SK-N-SH treated with all-trans-retinoic acid at 6 μM for 48 hours (cell line): ENCODE results near the gene RPA1.

Source experiments
- ATAC-seq: fragments of 200-7000 bp; cut with Tn5 transposase; 3 replicates; pipeline ENCODE4 v1.9.1; 2020; ENCODE audit warnings: mild to moderate bottlenecking, moderate library complexity
- BACH2 ChIP-seq: fragments of 250-450 bp; sonication (Bioruptor Pico); IDR thresholded peaks from 2 replicates; pipeline ENCODE4 v1.9.0; 2021; ENCODE audit warnings: mild to moderate bottlenecking, borderline replicate concordance
- ESRRG ChIP-seq: fragments of 250-450 bp; sonication (Bioruptor Pico); IDR thresholded peaks from 2 replicates; pipeline ENCODE4 v1.6.1; 2021; ENCODE audit warnings: mild to moderate bottlenecking
- GLIS3 ChIP-seq: fragments of 250-450 bp; sonication (Bioruptor Pico); IDR thresholded peaks from 2 replicates; pipeline ENCODE4 v1.5.0; 2020; ENCODE audit warnings: mild to moderate bottlenecking, moderate library complexity
- OSR1 ChIP-seq: fragments of 250-450 bp; sonication (Bioruptor Pico); IDR thresholded peaks from 2 replicates; pipeline ENCODE4 v1.8.0; 2022; ENCODE audit warnings: moderate library complexity, mild to moderate bottlenecking, inconsistent platforms
- PPARA ChIP-seq: fragments of 250-450 bp; sonication (Bioruptor Pico); IDR thresholded peaks from 2 replicates; pipeline ENCODE4 v1.5.0; 2020; ENCODE audit warnings: mild to moderate bottlenecking, borderline replicate concordance
- RARB ChIP-seq: fragments of 250-450 bp; sonication (Bioruptor Pico); IDR thresholded peaks from 2 replicates; pipeline ENCODE4 v1.8.0; 2021; ENCODE audit warnings: mild to moderate bottlenecking, moderate library complexity
- SNAI2 ChIP-seq: fragments of 250-450 bp; sonication (Bioruptor Pico); IDR thresholded peaks from 2 replicates; pipeline ENCODE4 v1.5.0; 2020; ENCODE audit warnings: mild to moderate bottlenecking, moderate library complexity
- TCF4 ChIP-seq: fragments of 250-450 bp; sonication (Bioruptor Pico); IDR thresholded peaks from 2 replicates; pipeline ENCODE4 v1.8.0; 2021; ENCODE audit warnings: mild to moderate bottlenecking, moderate library complexity, borderline replicate concordance
- ZC3H10 ChIP-seq: fragments of 250-450 bp; sonication (Bioruptor Pico); IDR thresholded peaks from 2 replicates; pipeline ENCODE4 v1.5.1; 2021; ENCODE audit warnings: mild to moderate bottlenecking, moderate library complexity
- ZFP30 ChIP-seq: fragments of 450-650 bp; formaldehyde crosslinking; IDR thresholded peaks from 2 replicates; pipeline ENCODE4 v1.5.0; 2022; ENCODE audit warnings: mild to moderate bottlenecking, moderate library complexity
- ZNF565 ChIP-seq: fragments of 450-650 bp; formaldehyde crosslinking; conservative IDR thresholded peaks from 2 replicates; pipeline ENCODE4 v1.5.0; 2020; ENCODE audit warnings: low read depth, mild to moderate bottlenecking, moderate library complexity
- ZNF70 ChIP-seq: fragments of 450-650 bp; formaldehyde crosslinking; IDR thresholded peaks from 2 replicates; pipeline ENCODE4 v1.5.0; 2020; ENCODE audit warnings: mild to moderate bottlenecking, moderate library complexity
- TF ChIP-seq, protein P1 (sequence below): fragments of 250-450 bp; sonication (Bioruptor Pico); IDR thresholded peaks from 2 replicates; pipeline ENCODE4 v1.5.0; 2020; ENCODE audit warnings: mild to moderate bottlenecking, moderate library complexity
- TF ChIP-seq, protein P2 (sequence below): fragments of 250-450 bp; sonication (Bioruptor Pico); IDR thresholded peaks from 2 replicates; pipeline ENCODE4 v1.5.1; 2021; ENCODE audit warnings: mild to moderate bottlenecking, moderate library complexity
- TF ChIP-seq, protein P3 (sequence below): fragments of 250-450 bp; sonication (Bioruptor Pico); IDR thresholded peaks from 2 replicates; pipeline ENCODE4 v1.8.0; 2020; ENCODE audit warnings: mild to moderate bottlenecking, moderate library complexity, borderline replicate concordance
- TF ChIP-seq, protein P4 (sequence below): fragments of 250-450 bp; sonication (Bioruptor Pico); IDR thresholded peaks from 2 replicates; pipeline ENCODE4 v1.5.1; 2020; ENCODE audit warnings: low read depth, mild to moderate bottlenecking, moderate library complexity
- TF ChIP-seq, protein P5 (sequence below): fragments of 250-450 bp; sonication (Bioruptor Pico); IDR thresholded peaks from 2 replicates; pipeline ENCODE4 v1.8.0; 2021; ENCODE audit warnings: low read depth, mild to moderate bottlenecking, moderate library complexity, borderline replicate concordance

Gene RPA1

DNA sequence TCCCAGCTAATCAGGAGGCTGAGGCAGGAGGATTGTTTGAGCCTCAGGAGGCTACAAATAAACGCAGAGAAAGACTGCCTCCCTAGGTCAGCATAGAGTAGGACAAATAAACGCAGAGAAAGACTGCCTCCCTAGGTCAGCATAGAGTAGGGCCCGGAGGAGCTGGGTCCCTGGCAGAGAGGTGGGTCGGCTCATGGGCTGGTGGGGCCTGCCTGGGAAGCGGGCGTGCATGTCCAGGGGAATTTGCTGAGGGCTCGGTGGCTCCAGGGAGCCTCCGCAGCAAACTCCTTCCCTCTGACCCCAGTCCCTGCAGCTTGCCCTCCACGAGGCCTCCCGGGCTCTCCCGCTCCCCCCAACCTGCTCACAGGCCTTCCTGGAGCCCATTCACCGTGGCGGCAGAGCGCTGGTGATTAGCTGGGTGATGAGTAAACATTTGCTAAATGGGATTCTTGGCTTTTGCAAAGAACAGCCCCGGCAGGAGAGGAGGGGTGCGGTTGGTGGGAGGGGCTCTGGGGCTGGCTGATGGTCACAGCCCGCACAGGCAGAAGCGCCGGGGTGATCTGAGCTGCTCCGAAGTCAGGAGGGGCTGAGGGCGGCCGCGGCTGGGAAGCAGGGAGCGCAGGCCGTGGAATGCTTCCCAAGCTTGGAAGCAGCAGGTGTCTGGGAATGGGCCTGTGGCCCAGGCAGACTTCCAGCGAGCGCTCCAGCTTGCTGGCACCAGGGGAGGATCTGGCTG lies 102.2 kb downstream of the RPA1 start:
- TF ChIP-seq, protein P1, sequence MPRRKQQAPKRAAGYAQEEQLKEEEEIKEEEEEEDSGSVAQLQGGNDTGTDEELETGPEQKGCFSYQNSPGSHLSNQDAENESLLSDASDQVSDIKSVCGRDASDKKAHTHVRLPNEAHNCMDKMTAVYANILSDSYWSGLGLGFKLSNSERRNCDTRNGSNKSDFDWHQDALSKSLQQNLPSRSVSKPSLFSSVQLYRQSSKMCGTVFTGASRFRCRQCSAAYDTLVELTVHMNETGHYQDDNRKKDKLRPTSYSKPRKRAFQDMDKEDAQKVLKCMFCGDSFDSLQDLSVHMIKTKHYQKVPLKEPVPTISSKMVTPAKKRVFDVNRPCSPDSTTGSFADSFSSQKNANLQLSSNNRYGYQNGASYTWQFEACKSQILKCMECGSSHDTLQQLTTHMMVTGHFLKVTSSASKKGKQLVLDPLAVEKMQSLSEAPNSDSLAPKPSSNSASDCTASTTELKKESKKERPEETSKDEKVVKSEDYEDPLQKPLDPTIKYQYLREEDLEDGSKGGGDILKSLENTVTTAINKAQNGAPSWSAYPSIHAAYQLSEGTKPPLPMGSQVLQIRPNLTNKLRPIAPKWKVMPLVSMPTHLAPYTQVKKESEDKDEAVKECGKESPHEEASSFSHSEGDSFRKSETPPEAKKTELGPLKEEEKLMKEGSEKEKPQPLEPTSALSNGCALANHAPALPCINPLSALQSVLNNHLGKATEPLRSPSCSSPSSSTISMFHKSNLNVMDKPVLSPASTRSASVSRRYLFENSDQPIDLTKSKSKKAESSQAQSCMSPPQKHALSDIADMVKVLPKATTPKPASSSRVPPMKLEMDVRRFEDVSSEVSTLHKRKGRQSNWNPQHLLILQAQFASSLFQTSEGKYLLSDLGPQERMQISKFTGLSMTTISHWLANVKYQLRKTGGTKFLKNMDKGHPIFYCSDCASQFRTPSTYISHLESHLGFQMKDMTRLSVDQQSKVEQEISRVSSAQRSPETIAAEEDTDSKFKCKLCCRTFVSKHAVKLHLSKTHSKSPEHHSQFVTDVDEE (CRISPR knock-in tag), result no peak
- TF ChIP-seq ZFP30 (CRISPR knock-in tag), result no peak
- TF ChIP-seq ESRRG (CRISPR knock-in tag), result no peak
- no peak for TF ChIP-seq PPARA (CRISPR knock-in tag)
- TF ChIP-seq, protein P2, sequence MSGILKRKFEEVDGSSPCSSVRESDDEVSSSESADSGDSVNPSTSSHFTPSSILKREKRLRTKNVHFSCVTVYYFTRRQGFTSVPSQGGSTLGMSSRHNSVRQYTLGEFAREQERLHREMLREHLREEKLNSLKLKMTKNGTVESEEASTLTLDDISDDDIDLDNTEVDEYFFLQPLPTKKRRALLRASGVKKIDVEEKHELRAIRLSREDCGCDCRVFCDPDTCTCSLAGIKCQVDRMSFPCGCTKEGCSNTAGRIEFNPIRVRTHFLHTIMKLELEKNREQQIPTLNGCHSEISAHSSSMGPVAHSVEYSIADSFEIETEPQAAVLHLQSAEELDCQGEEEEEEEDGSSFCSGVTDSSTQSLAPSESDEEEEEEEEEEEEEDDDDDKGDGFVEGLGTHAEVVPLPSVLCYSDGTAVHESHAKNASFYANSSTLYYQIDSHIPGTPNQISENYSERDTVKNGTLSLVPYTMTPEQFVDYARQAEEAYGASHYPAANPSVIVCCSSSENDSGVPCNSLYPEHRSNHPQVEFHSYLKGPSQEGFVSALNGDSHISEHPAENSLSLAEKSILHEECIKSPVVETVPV (CRISPR knock-in tag), result no peak
- TF ChIP-seq OSR1 (CRISPR knock-in tag), result no peak
- no peak for TF ChIP-seq TCF4 (CRISPR knock-in tag)
- TF ChIP-seq, protein P3, sequence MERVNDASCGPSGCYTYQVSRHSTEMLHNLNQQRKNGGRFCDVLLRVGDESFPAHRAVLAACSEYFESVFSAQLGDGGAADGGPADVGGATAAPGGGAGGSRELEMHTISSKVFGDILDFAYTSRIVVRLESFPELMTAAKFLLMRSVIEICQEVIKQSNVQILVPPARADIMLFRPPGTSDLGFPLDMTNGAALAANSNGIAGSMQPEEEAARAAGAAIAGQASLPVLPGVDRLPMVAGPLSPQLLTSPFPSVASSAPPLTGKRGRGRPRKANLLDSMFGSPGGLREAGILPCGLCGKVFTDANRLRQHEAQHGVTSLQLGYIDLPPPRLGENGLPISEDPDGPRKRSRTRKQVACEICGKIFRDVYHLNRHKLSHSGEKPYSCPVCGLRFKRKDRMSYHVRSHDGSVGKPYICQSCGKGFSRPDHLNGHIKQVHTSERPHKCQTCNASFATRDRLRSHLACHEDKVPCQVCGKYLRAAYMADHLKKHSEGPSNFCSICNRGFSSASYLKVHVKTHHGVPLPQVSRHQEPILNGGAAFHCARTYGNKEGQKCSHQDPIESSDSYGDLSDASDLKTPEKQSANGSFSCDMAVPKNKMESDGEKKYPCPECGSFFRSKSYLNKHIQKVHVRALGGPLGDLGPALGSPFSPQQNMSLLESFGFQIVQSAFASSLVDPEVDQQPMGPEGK, result no peak
- no peak for ATAC-seq

DNA sequence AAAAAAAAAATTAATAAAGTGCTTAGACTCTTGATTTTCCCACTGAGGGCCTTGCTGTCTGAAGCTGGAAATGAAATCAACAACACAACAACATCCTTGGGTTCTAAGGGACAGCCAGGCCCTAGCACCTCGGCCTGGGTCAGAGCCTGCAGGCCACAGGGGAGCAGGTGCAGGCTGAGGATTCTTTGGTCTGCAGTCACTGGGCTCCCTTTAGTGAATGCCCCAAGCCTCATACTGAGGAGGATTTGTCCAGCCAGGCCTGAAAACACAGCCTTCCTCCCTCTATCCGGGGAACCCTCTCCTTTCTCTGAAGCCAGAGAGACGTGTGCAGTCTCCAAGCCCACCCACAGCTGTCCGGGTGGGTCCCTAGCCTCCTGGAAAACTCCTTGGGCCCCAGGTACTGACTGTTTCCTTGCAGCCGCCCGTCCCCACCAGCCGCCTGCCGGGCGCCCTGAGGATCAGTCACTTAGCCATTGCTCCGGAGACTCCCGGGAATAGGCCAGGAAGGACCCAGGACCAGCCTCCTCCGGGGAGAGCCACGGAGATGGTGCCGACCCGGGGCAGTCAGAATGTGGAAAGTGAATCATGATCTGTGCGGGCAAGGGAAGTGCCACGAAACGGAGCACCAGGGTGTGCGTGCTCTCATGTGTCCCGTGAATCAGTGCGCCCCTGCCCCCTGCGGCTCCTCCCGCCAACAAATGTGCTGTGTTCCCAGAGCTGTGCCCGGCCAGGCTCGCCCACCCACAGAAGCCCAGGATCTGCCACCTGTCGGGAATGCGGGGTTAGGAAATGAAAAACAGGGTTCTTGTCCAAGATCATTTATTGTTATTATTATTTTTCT lies 104.3 kb downstream of the RPA1 start:
- TF ChIP-seq, protein P4, sequence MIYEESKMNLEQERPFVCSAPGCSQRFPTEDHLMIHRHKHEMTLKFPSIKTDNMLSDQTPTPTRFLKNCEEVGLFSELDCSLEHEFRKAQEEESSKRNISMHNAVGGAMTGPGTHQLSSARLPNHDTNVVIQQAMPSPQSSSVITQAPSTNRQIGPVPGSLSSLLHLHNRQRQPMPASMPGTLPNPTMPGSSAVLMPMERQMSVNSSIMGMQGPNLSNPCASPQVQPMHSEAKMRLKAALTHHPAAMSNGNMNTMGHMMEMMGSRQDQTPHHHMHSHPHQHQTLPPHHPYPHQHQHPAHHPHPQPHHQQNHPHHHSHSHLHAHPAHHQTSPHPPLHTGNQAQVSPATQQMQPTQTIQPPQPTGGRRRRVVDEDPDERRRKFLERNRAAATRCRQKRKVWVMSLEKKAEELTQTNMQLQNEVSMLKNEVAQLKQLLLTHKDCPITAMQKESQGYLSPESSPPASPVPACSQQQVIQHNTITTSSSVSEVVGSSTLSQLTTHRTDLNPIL (CRISPR knock-in tag), result no peak
- TF ChIP-seq SNAI2 (CRISPR knock-in tag), result no peak
- no peak for TF ChIP-seq GLIS3 (CRISPR knock-in tag)
- no peak for TF ChIP-seq ZFP30 (CRISPR knock-in tag)
- no peak for TF ChIP-seq ZC3H10 (CRISPR knock-in tag)
- TF ChIP-seq RARB (CRISPR knock-in tag), result no peak
- TF ChIP-seq ESRRG (CRISPR knock-in tag), result no peak
- no peak for TF ChIP-seq ZNF565 (CRISPR knock-in tag)
- no peak for TF ChIP-seq OSR1 (CRISPR knock-in tag)
- TF ChIP-seq TCF4 (CRISPR knock-in tag), result no peak
- no peak for TF ChIP-seq BACH2 (CRISPR knock-in tag)
- TF ChIP-seq ZNF70 (CRISPR knock-in tag), result no peak
- TF ChIP-seq, protein P2 (CRISPR knock-in tag), result no peak
- TF ChIP-seq, protein P1 (CRISPR knock-in tag), result no peak
- TF ChIP-seq, protein P5, sequence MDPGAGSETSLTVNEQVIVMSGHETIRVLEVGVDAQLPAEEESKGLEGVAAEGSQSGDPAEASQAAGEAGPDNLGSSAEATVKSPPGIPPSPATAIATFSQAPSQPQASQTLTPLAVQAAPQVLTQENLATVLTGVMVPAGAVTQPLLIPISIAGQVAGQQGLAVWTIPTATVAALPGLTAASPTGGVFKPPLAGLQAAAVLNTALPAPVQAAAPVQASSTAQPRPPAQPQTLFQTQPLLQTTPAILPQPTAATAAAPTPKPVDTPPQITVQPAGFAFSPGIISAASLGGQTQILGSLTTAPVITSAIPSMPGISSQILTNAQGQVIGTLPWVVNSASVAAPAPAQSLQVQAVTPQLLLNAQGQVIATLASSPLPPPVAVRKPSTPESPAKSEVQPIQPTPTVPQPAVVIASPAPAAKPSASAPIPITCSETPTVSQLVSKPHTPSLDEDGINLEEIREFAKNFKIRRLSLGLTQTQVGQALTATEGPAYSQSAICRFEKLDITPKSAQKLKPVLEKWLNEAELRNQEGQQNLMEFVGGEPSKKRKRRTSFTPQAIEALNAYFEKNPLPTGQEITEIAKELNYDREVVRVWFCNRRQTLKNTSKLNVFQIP (CRISPR knock-in tag), result no peak
- TF ChIP-seq, protein P3, result no peak
- ATAC-seq, result no peak
